Ovary (tissue), 3 donors: ENCODE results near the gene PTPRN2.

Source experiments
- CTCF ChIP-seq, 3 donors: fragments of 450-650 bp in 2 of 3; fragments of 200-600 bp in 1 of 3; IDR thresholded peaks; one replicate each; pipeline versions ENCODE4 v1.5.1 to v1.8.0; 2016 to 2022; ENCODE audit warnings: antibody characterized with exemption in 3 of 3, mild to moderate bottlenecking in 1 of 3
- EP300 ChIP-seq: sonication (generic); formaldehyde crosslinking; IDR thresholded peaks from one replicate; pipeline ENCODE4 v1.6.1; 2017; ENCODE audit warnings: antibody characterized with exemption
- donor health status: DM: no; HTN: no; CAD: no.

GRCh38 chr7:158378978-158379377 is 208.6 kb downstream of the PTPRN2 start:
- no peak for TF ChIP-seq EP300
- no peak for TF ChIP-seq CTCF (IDR thresholded peaks at IDR 0.05)
